Measurements from ENCODE around the gene NUTM1.

- no peak for TF ChIP-seq POLR2A (IDR thresholded peaks at IDR 0.05; ENCODE audit: low read depth, low read length)
- TF ChIP-seq TAF1 (IDR thresholded peaks at IDR 0.05; ENCODE audit: borderline replicate concordance, low read depth, low read length) = no peak
These were observed 14.5 kb downstream of the NUTM1 start for GRCh38 chr15:34357653-34358052.
